Measurements from ENCODE around the gene HBG1. TPM values are rescaled to one million over a fixed set of nuclear protein-coding genes. Genes with fewer than 3 reads are reported as not detected.
"Not testable (repeated sequence)": the region's sequence is repeated elsewhere in the genome, so short reads cannot be mapped to it uniquely, and the experiment has no call there.

Gene HBG1
- total RNA-seq, 4 donors from 2014 or later: not detected

DNA sequence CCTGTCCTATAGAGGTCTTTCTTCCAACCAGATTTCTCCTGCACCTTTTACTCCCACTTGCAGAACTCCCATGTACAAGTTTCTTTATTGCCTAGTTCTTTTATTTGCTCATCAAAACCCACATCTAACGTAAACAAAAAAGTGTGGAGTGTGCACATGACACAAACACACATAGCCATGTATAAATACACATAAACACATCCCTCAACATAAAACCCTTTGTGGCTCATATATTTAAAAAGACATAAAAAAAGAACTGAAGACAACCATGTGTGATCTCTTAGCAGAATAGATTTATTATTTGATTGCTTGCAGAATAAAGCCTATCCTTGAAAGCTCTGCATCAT lies 3.2 kb upstream of the HBG1 start:
- H3K4me3 ChIP-seq: no peak overlapping the region
- TF ChIP-seq POLR2AphosphoS5 (IDR thresholded peaks at IDR 0.05): no peak
- TF ChIP-seq, protein P1, sequence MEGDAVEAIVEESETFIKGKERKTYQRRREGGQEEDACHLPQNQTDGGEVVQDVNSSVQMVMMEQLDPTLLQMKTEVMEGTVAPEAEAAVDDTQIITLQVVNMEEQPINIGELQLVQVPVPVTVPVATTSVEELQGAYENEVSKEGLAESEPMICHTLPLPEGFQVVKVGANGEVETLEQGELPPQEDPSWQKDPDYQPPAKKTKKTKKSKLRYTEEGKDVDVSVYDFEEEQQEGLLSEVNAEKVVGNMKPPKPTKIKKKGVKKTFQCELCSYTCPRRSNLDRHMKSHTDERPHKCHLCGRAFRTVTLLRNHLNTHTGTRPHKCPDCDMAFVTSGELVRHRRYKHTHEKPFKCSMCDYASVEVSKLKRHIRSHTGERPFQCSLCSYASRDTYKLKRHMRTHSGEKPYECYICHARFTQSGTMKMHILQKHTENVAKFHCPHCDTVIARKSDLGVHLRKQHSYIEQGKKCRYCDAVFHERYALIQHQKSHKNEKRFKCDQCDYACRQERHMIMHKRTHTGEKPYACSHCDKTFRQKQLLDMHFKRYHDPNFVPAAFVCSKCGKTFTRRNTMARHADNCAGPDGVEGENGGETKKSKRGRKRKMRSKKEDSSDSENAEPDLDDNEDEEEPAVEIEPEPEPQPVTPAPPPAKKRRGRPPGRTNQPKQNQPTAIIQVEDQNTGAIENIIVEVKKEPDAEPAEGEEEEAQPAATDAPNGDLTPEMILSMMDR (IDR thresholded peaks at IDR 0.05): no peak
- TF ChIP-seq POLR2A (IDR thresholded peaks at IDR 0.05): no peak
- no peak for TF ChIP-seq EP300 (IDR thresholded peaks at IDR 0.05)
- no peaks in the 10 kb centered on the region for H3K36me3 ChIP-seq
- no peaks in the 10 kb centered on the region for H3K4me1 ChIP-seq
- no peak overlapping the region for H3K27ac ChIP-seq
- DNase-seq (ENCODE audit: low spot score in 2 of 2): no peak
- no peaks in the 10 kb centered on the region for H3K27me3 ChIP-seq
- WGBS: 45% methylated on average over 1 of the region's 1 CpG
- no peaks in the 10 kb centered on the region for H3K9me3 ChIP-seq

DNA sequence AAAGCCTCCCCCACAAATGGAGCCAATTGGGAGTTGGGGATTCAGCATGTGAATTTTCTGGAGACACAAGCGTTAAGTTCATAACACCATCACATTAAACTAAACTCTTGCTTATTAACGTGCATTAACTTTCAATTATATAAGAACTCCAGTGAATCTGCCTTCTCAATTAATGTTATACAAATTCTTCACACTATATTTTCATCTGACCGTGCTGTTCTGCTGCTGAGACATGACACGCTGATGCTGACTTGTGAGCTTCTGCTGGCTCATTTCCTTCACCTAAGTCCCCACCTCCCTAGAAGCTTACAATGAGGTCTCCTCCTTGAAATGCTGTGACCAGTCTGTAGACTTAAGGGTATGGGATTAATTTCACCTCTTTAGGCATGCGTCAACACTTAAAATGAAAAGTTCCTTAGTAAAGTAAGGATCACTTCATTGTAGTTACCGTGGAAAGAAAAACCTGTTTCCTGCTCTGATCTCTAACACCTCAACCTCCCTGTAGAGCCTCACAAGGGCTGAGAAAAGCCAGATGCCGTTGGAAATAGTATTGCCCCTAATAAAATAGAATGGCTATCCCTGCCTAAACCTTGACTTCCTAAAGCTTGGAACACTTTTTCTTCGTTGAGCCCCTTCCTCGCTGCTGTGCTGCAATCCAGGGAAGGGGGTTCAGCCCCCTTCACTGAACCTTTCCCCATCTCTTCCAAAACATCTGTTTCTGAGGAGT lies 2.7 kb upstream of the HBG1 start:
- H3K4me3 ChIP-seq: no peak overlapping the region
- H3K4me1 ChIP-seq: no peaks in the 10 kb centered on the region
- 54% methylated on average over 9 of the region's 9 CpGs for WGBS
- no peak for TF ChIP-seq POLR2AphosphoS5 (IDR thresholded peaks at IDR 0.05)
- no peaks in the 10 kb centered on the region for H3K36me3 ChIP-seq
- no peaks in the 10 kb centered on the region for H3K9me3 ChIP-seq
- H3K27ac ChIP-seq: no peak overlapping the region
- no peaks in the 10 kb centered on the region for H3K27me3 ChIP-seq
- DNase-seq (ENCODE audit: low spot score in 2 of 2): no peak

DNA sequence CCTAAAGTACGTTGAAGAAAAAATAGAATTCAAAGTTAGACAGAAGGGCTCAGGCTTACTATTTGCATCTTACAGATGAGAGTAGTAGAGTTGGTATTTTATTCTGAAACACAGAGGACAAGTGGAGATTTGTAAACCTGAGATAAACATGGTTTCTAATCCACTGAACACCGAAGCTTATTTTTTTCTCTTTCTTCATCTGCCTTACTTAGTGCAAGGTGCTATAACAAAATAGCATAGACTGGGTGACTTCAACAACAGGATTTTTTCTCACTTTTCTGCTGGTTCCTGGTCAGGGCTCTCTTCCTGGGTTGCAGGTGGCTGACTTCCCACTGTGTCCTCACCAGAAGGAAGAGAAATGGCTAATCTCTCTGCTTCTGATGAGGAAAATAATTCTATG lies 2.1 kb upstream of the HBG1 start:
- TF ChIP-seq EP300 (IDR thresholded peaks at IDR 0.05): no peak
- TF ChIP-seq POLR2AphosphoS5 (IDR thresholded peaks at IDR 0.05): no peak
- TF ChIP-seq POLR2A (IDR thresholded peaks at IDR 0.05): no peak
- TF ChIP-seq, protein P1 (IDR thresholded peaks at IDR 0.05): no peak
- no peaks in the 10 kb centered on the region for H3K27me3 ChIP-seq
- no peak for DNase-seq (ENCODE audit: low spot score in 2 of 2)
- H3K36me3 ChIP-seq: no peaks in the 10 kb centered on the region
- no peaks in the 10 kb centered on the region for H3K9me3 ChIP-seq
- no peak overlapping the region for H3K27ac ChIP-seq
- no peaks in the 10 kb centered on the region for H3K4me1 ChIP-seq
- H3K4me3 ChIP-seq: no peak overlapping the region
- WGBS: 30% methylated on average over 2 of the region's 2 CpGs

DNA sequence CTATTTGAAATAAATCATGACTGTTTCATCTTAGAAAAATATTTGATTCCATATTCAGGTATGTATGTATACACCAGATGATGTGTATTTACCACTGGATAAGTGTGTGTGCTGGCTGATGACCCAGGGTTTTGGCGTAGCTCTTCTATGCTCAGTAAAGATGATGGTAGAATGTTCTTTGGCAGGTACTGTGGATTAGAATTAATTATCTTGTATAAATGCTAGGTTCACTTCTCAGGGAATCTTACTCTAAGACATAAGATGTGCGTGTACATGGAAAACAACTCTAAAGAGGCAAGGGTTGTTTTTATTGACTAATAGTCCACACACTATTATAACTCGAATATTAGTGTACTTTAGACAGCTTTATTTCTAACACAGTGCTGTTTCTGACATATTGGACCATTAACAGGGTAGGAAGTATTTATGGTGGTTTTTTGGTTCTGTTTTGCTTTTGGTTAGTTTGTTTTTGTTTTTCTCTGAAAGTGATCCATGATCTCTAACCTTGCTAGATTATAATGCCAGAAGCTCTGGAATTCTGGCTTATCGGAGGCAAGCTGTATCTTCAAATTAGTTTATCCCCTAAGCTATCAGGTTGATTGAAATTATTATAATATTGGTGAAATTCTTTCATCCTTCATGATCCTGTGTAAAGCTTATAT lies 1.0 kb upstream of the HBG1 start:
- no peaks in the 10 kb centered on the region for H3K36me3 ChIP-seq
- no peak overlapping the region for H3K4me3 ChIP-seq
- TF ChIP-seq POLR2A (IDR thresholded peaks at IDR 0.05): no peak
- TF ChIP-seq POLR2AphosphoS5 (IDR thresholded peaks at IDR 0.05): no peak
- TF ChIP-seq, protein P1 (IDR thresholded peaks at IDR 0.05): no peak
- TF ChIP-seq EP300 (IDR thresholded peaks at IDR 0.05): no peak
- H3K4me1 ChIP-seq: no peaks in the 10 kb centered on the region
- no peaks in the 10 kb centered on the region for H3K27me3 ChIP-seq
- no peak overlapping the region for H3K27ac ChIP-seq
- WGBS: 92% methylated on average over 4 of the region's 4 CpGs
- DNase-seq (ENCODE audit: low spot score in 2 of 2): no peak
- H3K9me3 ChIP-seq: no peaks in the 10 kb centered on the region

DNA sequence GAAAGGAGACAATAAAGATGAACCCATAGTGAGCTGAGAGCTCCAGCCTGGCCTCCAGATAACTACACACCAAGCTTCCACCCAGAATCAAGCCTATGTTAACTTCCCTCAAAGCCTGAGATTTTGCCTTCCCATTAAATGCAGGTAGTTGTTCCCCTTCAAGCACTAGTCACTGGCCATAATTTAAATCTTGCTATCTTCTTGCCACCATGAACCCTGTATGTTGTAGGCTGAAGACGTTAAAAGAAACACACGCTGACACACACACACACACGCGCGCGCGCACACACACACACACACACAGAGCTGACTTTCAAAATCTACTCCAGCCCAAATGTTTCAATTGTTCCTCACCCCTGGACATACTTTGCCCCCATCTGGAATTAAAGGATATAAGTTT lies 1.2 kb downstream of the HBG1 start:
- 77% methylated on average over 7 of the region's 7 CpGs for WGBS
- not testable (repeated sequence) for H3K27ac ChIP-seq; H3K4me1 ChIP-seq; H3K27me3 ChIP-seq; H3K36me3 ChIP-seq; H3K4me3 ChIP-seq; DNase-seq (ENCODE audit: low spot score in 2 of 2); H3K9me3 ChIP-seq

DNA sequence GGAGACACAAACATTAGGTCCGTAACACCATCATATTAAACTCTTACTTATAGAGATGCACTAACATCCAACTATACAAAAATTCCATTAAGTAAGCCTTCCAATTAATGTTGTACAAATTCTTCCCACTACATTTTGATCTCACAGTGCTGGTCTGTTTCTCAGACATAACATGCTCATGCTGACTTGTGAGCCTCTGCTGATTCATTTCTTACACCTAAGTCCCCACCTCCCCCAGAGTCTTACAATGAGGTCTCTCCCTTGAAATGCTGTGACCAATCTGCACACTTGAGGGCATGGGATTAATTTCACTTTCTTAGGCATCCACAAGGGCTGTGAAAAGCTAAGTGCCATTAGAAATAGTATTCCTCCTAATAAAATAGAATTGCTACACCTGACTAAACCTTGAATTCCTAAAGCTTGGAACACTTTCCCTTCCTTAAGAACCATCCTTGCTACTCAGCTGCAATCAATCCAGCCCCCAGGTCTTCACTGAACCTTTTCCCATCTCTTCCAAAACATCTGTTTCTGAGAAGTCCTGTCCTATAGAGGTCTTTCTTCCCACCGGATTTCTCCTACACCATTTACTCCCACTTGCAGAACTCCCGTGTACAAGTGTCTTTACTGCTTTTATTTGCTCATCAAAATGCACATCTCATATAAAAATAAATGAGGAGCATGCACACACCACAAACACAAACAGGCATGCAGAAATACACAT lies 2.0 kb downstream of the HBG1 start:
- no peak for DNase-seq (ENCODE audit: low spot score in 2 of 2)
- Histone ChIP-seq H3K4me3 (no peak overlapping the region), H3K36me3 (no peaks in the 10 kb centered on the region), H3K27me3 (no peaks in the 10 kb centered on the region), H3K4me1 (no peaks in the 10 kb centered on the region), H3K9me3 (no peaks in the 10 kb centered on the region), H3K27ac (no peak overlapping the region)
- 72% methylated on average over 3 of the region's 3 CpGs for WGBS
- TF ChIP-seq EP300 (IDR thresholded peaks at IDR 0.05) (no peak), POLR2AphosphoS5 (IDR thresholded peaks at IDR 0.05) (no peak), POLR2A (IDR thresholded peaks at IDR 0.05) (no peak)
- TF ChIP-seq, protein P1 (IDR thresholded peaks at IDR 0.05): no peak

Measured in suprapubic skin (tissue), 4 donors.